ENCODE results near the gene HS6ST2. TPM values are rescaled to one million over a fixed set of nuclear protein-coding genes. Genes with fewer than 3 reads are reported as not detected.

Gene HS6ST2
- total RNA-seq, 2 donors from 2014 or later, result 0.08 to 0.19 TPM

DNA sequence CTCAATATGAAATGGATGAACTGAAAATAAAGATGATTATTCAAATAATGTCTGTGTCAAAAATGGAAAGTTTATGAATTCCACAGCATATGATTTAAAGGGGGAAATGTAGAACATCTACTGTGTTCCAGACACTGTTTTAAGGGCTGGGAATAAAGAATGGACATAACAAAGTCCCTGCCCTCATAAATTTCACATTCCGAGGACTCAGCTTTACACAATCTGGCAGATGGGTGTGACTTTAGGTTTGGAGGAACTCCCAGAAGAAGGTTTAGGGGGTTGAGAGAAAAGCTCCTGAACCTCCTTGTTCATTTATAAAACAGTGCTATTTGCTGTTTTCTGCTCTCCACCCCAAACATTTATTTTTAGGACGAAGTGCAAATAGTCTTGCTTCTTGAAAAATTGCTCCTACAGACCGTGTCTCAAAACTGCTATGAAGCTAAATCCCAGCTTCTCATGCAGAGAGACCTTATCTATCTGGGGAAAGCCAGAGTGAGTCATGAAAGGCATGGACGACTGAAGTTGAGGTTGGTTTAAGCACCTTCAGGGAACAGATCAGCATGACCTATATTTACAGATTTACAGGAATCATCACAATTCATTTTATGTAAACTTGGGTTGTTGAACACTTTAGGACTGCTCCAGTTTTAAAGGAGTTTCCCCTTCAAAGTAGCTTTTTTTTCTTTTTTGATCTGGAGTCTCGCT, 184.3 kb downstream of the HS6ST2 start:
- Mint-ChIP-seq H3K27ac (no peak overlapping the region), H3K4me1 (peaks cover 14% of the 10 kb centered on the region), H3K27me3 (no peaks in the 10 kb centered on the region), H3K36me3 (ENCODE audit: low read depth) (no peaks in the 10 kb centered on the region), H3K4me3 (peak overlapping the region; percentile 51), H3K9me3 (no peaks in the 10 kb centered on the region)
- peak; percentile 26 for ATAC-seq (replicated peaks)

DNA sequence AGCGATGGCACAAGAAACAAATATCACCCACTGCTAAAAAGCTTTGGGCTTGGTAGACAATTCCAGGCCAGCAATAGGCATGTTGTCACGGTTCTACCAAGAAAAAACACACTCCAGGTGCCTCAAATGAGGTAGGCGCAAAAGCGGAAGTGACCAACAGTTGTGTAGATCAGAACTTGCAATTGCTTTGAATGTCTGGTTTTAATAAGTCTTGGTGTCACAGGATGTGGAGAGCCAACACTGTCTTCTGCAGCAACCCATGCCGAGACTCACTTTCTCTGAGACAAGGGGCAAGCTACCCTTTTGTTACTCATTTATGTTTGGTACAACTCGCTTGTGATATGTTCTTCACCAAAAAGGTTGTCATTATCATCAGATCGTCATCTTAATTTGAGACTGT, 188.8 kb downstream of the HS6ST2 start:
- Mint-ChIP-seq H3K4me1 (no peaks in the 10 kb centered on the region), H3K36me3 (ENCODE audit: low read depth) (no peaks in the 10 kb centered on the region), H3K27ac (no peak overlapping the region), H3K4me3 (no peak overlapping the region), H3K27me3 (no peaks in the 10 kb centered on the region), H3K9me3 (no peaks in the 10 kb centered on the region)
- no peak for ATAC-seq (replicated peaks)

DNA sequence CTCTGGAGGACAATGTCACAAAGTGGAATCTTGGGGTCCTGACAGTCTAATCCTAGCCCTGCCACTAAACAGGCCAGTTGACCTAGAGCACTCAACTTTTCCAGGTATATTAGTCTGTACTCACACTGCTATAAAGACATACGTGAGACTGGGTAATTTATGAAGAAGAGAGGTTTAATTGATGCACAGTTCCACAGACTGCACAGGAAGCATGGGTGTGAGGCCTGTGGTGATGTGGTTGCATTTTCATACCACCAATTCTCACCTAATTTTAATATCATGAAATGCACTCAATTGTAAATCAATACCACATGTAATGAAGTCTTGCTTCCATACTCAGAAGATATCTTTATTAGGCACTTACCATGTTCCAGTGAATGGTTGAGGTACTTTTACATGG, 192.0 kb downstream of the HS6ST2 start:
- H3K36me3 Mint-ChIP-seq (ENCODE audit: low read depth), result no peaks in the 10 kb centered on the region
- no peaks in the 10 kb centered on the region for H3K27me3 Mint-ChIP-seq
- no peak overlapping the region for H3K4me3 Mint-ChIP-seq
- ATAC-seq (replicated peaks), result no peak
- H3K9me3 Mint-ChIP-seq, result no peaks in the 10 kb centered on the region
- H3K27ac Mint-ChIP-seq, result no peak overlapping the region
- H3K4me1 Mint-ChIP-seq, result no peaks in the 10 kb centered on the region

DNA sequence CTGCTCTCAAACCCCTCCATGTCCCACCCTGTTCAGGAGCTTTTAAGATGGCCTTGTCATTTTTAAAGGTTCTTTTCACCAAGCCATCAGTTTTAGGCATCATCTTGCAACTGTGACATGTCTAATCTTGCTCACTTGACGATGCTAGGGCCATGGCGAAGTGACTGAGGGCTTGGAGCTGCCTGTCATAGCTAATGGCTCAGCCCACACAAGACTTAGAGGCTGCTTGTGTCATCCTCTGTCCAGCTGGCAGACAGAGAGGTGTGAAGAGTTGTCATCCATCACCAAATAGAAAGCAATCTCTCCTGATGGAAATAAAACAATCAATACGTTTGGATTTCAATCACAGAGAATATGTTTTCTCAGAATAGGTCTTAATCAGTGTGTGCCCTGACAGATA, 194.9 kb downstream of the HS6ST2 start:
- Mint-ChIP-seq H3K9me3 (no peaks in the 10 kb centered on the region), H3K27ac (no peak overlapping the region), H3K4me1 (no peaks in the 10 kb centered on the region), H3K4me3 (no peak overlapping the region), H3K36me3 (ENCODE audit: low read depth) (no peaks in the 10 kb centered on the region), H3K27me3 (no peaks in the 10 kb centered on the region)
- ATAC-seq (replicated peaks), result no peak

DNA sequence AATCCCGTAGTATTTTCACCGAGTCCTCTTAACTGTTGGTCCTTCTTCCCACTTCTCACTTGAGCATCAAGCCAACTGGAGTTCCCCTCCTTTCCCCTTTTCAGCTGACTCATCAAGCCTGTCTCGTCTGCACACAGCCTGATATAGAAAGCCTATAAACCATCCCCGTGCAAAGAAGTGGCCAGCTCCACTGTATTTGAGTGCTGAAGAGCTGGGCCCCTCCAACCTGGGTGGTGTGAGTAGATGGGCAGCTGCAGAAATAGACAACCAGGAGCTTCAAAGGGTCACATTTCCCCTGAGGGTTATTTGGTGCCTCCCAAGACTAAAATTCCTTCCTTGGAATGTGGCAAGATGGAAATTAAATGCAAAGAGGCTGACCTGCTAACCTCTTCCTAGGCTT, 199.7 kb downstream of the HS6ST2 start:
- peaks cover 6% of the 10 kb centered on the region for H3K27me3 Mint-ChIP-seq
- no peaks in the 10 kb centered on the region for H3K4me1 Mint-ChIP-seq
- H3K4me3 Mint-ChIP-seq, result no peak overlapping the region

DNA sequence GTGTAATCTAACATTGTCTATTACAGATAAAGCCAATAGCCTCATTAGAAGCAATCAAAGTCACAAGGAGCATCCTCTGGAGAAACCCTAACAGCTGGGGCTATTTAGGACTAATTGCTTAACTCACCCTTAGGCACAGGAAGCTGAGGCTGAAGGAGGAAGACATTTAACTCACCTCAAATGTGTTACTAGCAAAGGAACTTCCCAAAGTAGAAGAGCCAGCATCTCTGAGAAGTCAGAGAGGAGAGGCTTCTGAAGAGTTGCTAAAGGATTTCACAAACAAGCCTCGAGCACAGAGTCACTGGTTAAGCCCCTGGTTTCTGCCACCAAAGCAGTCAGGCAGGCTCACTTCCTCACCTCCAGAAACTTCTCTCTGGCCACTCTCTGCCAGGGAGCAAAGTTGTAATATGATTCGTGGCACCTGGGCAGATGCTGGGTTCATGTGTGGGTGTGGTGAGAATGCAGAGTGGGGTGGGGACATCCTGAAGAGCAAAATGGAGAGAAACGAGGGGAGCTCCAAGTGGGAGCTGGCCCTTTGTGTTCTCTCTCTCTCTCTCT, 201.3 kb downstream of the HS6ST2 start:
- H3K27me3 Mint-ChIP-seq, result peaks cover 6% of the 10 kb centered on the region
- no peaks in the 10 kb centered on the region for H3K9me3 Mint-ChIP-seq
- H3K27ac Mint-ChIP-seq, result no peak overlapping the region
- no peak overlapping the region for H3K4me3 Mint-ChIP-seq
- no peak for ATAC-seq (replicated peaks)
- no peaks in the 10 kb centered on the region for H3K36me3 Mint-ChIP-seq (ENCODE audit: low read depth)
- no peaks in the 10 kb centered on the region for H3K4me1 Mint-ChIP-seq

More for the DNA sequence above, 199.7 kb downstream of the HS6ST2 start:
- no peak overlapping the region for H3K27ac Mint-ChIP-seq
- ATAC-seq (replicated peaks), result no peak
- H3K9me3 Mint-ChIP-seq, result no peaks in the 10 kb centered on the region
- H3K36me3 Mint-ChIP-seq (ENCODE audit: low read depth), result no peaks in the 10 kb centered on the region

DNA sequence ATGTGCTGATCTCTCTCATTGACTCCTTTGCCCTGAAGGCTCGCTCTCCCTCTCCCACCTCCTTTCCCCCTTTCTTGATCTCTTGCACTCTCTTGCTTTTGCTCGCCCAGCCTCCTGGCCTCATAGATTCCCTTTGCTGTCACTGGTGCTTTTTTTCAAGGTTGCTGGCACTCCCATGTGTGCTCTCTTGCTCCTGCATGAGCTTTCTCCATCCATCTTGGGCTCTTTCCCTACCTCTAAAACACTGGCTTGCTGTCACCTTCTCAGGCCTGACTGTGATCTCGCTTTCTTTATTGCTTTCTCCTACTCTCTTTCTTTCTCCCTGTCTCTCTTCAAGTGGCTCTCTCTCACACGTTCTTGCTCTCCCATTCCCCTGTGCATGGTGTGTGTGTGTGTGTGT, 202.0 kb downstream of the HS6ST2 start:
- peaks cover 6% of the 10 kb centered on the region for H3K27me3 Mint-ChIP-seq

DNA sequence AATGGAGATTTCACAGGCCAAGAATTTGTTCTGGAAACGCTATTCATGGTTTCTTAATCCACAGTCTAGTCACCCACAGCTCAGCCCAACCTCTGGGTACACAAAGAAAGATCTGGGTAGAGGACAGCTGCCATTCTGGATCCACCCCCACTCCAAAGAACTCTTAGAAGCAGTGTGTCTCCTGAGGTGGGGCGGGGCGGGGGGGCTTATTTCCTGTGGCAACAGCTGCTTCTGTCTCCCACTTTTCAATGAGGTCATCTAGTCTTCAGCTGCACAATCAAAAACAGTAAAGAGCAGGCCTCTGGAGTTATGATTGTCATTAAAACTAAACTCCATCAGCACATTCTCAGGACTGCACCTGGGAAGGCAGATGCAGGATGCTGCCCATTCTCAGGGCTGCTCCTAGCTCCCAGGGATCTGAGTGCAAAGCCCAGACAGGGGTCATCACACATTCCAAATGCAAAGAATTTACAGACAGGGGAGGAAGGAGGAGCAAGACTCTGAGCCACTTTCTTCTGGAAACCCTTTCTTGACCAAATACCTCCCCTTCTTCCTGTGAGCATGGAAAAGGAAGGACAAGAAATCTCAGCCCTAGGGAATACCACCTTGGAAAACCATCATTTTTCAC, 207.3 kb downstream of the HS6ST2 start:
- Mint-ChIP-seq H3K4me1 (no peaks in the 10 kb centered on the region), H3K36me3 (ENCODE audit: low read depth) (no peaks in the 10 kb centered on the region), H3K9me3 (no peaks in the 10 kb centered on the region), H3K27me3 (peaks cover 4% of the 10 kb centered on the region), H3K27ac (no peak overlapping the region), H3K4me3 (no peak overlapping the region)
- ATAC-seq (replicated peaks), result no peak

More for the DNA sequence above, 202.0 kb downstream of the HS6ST2 start:
- no peaks in the 10 kb centered on the region for H3K9me3 Mint-ChIP-seq
- no peak overlapping the region for H3K27ac Mint-ChIP-seq
- no peak overlapping the region for H3K4me3 Mint-ChIP-seq
- no peaks in the 10 kb centered on the region for H3K4me1 Mint-ChIP-seq
- no peak for ATAC-seq (replicated peaks)
- H3K36me3 Mint-ChIP-seq (ENCODE audit: low read depth), result no peaks in the 10 kb centered on the region

DNA sequence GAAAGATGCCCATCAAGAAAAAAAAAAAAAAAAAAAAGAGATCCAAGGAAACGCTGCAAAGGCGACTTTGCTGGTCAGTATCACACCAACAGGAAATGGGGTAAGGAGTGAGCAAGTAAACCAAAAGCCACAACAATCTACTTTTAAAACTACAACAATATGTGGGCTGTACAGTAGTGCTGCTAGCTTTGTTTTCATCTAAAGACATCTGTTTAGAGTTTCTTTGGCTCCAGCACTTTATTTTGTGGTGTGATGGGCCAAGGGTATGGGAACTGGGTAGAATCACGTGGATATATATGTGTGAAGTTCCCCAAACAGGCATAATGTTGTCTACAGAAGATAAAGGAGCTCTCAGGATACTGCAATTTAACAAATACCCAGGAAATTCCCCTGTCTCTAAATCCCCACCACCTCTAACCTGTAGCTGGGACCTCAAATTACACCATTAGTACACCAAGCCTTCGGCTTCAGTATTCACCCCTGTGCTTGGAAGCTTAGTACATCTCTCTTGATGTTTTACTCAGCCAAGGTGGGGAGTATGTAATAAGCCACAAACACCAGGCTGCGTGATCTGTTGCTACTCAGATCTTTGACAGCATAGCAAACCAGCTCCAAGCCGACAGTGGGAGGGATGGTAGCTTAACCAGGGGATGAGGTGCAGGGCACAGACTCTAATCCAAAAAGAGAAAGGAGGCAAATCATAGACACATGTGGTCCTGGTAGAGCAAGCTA, 207.9 kb downstream of the HS6ST2 start:
- H3K36me3 Mint-ChIP-seq (ENCODE audit: low read depth), result no peaks in the 10 kb centered on the region
- no peak for ATAC-seq (replicated peaks)
- H3K4me3 Mint-ChIP-seq, result no peak overlapping the region
- H3K27me3 Mint-ChIP-seq, result peaks cover 4% of the 10 kb centered on the region
- no peak overlapping the region for H3K27ac Mint-ChIP-seq
- H3K9me3 Mint-ChIP-seq, result no peaks in the 10 kb centered on the region
- no peaks in the 10 kb centered on the region for H3K4me1 Mint-ChIP-seq

DNA sequence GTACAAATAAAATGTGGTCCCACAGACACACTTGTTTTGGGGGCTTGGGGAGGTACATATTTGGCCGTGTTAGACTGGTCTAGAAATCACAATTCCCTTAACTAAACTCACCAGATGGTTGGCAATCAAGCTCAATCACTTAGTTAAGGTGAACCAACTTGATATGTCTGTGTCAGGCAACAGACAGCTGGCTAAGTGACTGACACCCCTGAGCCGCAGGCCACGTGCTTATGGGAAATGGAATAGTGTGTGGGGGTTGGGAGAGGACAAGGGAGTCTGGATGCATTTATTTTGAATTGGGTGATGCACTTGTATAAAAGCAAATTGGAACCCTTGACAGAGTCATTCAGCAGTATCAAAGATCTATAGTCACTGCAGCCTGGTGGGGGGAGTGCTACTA, 209.0 kb downstream of the HS6ST2 start:
- H3K9me3 Mint-ChIP-seq, result no peaks in the 10 kb centered on the region
- no peak overlapping the region for H3K4me3 Mint-ChIP-seq
- no peaks in the 10 kb centered on the region for H3K36me3 Mint-ChIP-seq (ENCODE audit: low read depth)
- no peak for ATAC-seq (replicated peaks)
- H3K4me1 Mint-ChIP-seq, result no peaks in the 10 kb centered on the region
- H3K27me3 Mint-ChIP-seq, result peaks cover 4% of the 10 kb centered on the region
- no peak overlapping the region for H3K27ac Mint-ChIP-seq

DNA sequence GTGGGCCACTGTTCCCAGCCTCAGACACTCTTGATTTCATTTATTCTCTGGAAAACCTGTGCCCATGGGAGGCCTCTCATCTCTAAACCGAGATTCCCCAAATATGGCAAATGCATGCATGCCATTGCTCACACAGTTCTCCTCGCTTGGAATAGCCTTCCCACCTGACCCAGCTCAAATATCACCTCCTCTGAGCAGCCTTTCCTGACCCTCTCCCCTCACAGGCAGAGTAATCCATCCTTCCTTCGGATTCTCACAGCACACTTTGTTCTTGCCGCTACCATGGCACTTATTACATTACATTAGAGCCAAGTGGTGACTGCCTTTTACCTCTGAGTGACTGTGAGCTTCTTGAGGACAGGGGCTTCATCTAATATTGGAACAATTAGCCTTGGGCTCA, 209.5 kb downstream of the HS6ST2 start:
- H3K27me3 Mint-ChIP-seq, result peaks cover 4% of the 10 kb centered on the region
- H3K27ac Mint-ChIP-seq, result no peak overlapping the region
- no peaks in the 10 kb centered on the region for H3K36me3 Mint-ChIP-seq (ENCODE audit: low read depth)
- H3K4me1 Mint-ChIP-seq, result no peaks in the 10 kb centered on the region
- H3K4me3 Mint-ChIP-seq, result no peak overlapping the region
- ATAC-seq (replicated peaks), result no peak
- H3K9me3 Mint-ChIP-seq, result no peaks in the 10 kb centered on the region

DNA sequence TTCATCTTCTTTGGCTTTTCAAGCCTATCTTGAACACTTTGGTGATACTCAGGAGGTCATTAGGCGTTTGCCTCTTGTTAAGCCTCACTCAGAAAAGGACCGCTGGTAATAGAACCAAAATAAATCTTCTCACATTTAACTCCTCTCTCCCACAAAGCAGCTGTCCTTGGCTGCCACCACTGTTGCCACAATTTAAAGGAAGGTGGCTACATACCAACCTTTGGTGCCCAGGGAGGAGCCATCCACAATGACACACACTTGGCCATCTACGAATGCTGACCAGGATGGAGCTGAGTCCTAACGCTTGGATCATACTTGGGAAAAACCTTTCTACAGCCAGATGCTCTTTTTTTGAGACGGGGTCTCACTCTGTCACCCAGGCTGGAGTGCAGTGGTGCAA, 210.2 kb downstream of the HS6ST2 start:
- H3K27ac Mint-ChIP-seq, result no peak overlapping the region
- no peak overlapping the region for H3K4me3 Mint-ChIP-seq
- ATAC-seq (replicated peaks), result no peak
- no peaks in the 10 kb centered on the region for H3K9me3 Mint-ChIP-seq
- peaks cover 4% of the 10 kb centered on the region for H3K27me3 Mint-ChIP-seq
- H3K36me3 Mint-ChIP-seq (ENCODE audit: low read depth), result no peaks in the 10 kb centered on the region
- H3K4me1 Mint-ChIP-seq, result no peaks in the 10 kb centered on the region

DNA sequence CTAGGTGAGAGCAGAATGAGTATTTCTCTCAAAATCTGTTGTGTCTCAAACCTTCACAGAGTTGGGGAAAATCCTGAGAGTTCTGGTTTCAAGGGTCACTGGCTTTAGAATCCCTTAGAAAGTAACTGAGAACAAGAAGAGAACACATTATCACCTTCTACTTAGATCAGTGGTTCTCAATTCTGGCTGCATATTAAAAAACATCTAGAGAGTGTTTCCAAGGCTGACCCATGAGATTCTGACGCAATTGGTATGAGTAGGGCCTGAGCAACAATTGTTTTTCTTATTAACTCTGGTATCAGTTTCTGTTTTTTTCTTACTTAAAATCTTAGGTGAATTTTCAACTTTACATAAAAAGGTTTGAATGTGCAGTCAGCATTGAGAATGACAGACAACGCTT, 212.8 kb downstream of the HS6ST2 start:
- Mint-ChIP-seq H3K4me3 (no peak overlapping the region), H3K4me1 (no peaks in the 10 kb centered on the region), H3K9me3 (no peaks in the 10 kb centered on the region), H3K27me3 (peaks cover 5% of the 10 kb centered on the region), H3K27ac (no peak overlapping the region), H3K36me3 (ENCODE audit: low read depth) (no peaks in the 10 kb centered on the region)
- ATAC-seq (replicated peaks), result no peak

DNA sequence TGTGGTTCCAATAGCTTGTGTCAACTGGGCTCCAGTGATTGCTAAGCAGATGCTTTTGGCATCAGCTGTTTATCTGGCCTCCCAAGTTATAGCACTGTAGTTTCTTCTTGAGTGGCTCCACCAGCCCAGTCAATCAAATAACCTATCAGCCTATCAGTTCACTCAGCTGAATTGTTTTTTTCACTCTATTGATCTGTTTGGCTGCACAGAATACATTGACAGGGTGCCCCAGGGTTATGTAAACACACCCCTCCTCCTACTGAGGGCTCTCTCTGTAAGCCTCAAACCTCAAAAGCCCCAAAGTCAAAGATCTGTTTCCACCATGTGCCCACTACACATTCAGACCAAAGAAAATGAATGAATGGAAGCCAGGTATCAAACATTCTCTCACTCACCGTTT, 214.0 kb downstream of the HS6ST2 start:
- no peak for ATAC-seq (replicated peaks)
- Mint-ChIP-seq H3K27ac (no peak overlapping the region), H3K4me1 (no peaks in the 10 kb centered on the region), H3K4me3 (no peak overlapping the region), H3K36me3 (ENCODE audit: low read depth) (no peaks in the 10 kb centered on the region), H3K27me3 (peaks cover 6% of the 10 kb centered on the region), H3K9me3 (no peaks in the 10 kb centered on the region)

DNA sequence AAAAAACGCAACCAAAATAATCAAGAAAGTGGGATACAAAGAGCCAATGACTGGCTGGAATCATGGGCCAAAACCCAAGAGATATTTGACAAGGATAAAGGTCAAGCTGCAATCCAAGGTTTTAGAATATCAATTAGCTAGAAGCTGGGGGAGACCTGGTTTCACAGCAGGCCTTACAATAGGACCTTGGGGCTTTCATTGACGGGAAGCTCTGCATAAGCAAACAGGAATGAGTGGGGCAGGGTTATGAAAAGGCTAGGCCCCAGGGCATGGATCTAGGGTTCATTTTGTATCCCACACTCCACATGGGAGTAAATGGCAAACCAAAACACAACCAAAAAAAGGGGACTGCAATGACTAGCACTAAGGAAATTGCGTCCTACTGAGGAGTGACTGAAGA, 215.3 kb downstream of the HS6ST2 start:
- Mint-ChIP-seq H3K27me3 (peaks cover 3% of the 10 kb centered on the region), H3K27ac (no peak overlapping the region), H3K4me3 (no peak overlapping the region), H3K9me3 (no peaks in the 10 kb centered on the region), H3K4me1 (no peaks in the 10 kb centered on the region), H3K36me3 (ENCODE audit: low read depth) (no peaks in the 10 kb centered on the region)
- ATAC-seq (replicated peaks), result no peak

Measured in activated T-helper 17 cell treated with anti-CD3 and anti-CD28 coated beads, Interleukin-2, amount 50 U/mL, for 72 hours (primary cell).